GM12892 (cell line): ENCODE data around the gene TAF15.

ENCODE experiments used
- POLR2A ChIP-seq: IDR thresholded peaks from 2 replicates; pipeline ENCODE4 v1.6.1; 2011; ENCODE audit warnings: low read depth, low read length, control low read depth
- POLR2AphosphoS5 ChIP-seq: IDR thresholded peaks from 2 replicates; pipeline ENCODE4 v1.6.1; 2011; ENCODE audit warnings: low read depth, low read length, control low read depth
- TAF1 ChIP-seq: IDR thresholded peaks from 2 replicates; pipeline ENCODE4 v1.6.1; 2011; ENCODE audit warnings: low read depth, mild to moderate bottlenecking, control low read depth, low read length, borderline replicate concordance

GRCh38 chr17:35811759-35812158 is 2.5 kb downstream of the TAF15 start:
- TF ChIP-seq TAF1 (no peak), POLR2AphosphoS5 (0 out of 2 replicates have a peak, but pooled peaks have one; percentile 22), POLR2A (no peak; the same call in 1 of the 2 replicates)
